ENCODE measurements around the gene IFIT1. TPM values are rescaled to one million over a fixed set of nuclear protein-coding genes. Genes with fewer than 3 reads are reported as not detected.

The IFIT1 gene
- total RNA-seq, 4 donors from 2014 or later = 1.9 to 7.1 (median 2.7) TPM

DNA sequence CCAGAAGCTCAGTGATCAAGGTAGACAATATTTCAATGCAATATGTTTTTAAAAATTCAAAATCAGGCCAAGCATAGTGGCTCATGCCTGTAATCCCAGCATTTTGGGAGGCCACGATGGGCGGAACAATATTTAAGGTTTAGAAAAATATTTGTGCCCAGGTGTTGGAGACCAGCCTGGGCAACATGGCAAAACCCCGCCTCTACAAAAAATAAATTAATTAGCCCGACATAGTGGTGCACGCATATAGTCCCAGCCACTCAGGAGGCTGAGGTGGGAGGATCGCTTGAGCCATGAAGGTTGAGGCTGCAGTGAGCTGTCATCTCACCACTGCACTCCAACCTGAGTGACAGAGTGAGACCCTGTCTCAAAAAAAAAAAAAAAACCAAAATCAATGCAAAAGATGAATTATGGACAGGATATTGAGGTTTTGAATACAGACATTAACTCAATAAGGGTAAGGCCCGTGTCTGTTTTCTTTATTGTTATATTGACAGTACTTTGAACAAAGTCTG lies 21.0 kb downstream of the IFIT1 start:
- DNase-seq (ENCODE audit: low spot score in 2 of 2) = no peak
- Histone ChIP-seq H3K36me3 (peaks cover 6% of the 10 kb centered on the region), H3K27ac (peak overlapping the region; percentile 90), H3K27me3 (no peaks in the 10 kb centered on the region), H3K4me1 (peaks cover 23% of the 10 kb centered on the region), H3K9me3 (no peaks in the 10 kb centered on the region), H3K4me3 (peak overlapping the region; percentile 75)
- WGBS = 86% methylated on average over 7 of the region's 7 CpGs
- TF ChIP-seq EP300 (IDR thresholded peaks at IDR 0.05) (no peak), POLR2A (IDR thresholded peaks at IDR 0.05) (no peak), POLR2AphosphoS5 (IDR thresholded peaks at IDR 0.05) (no peak)
- TF ChIP-seq, protein P1, sequence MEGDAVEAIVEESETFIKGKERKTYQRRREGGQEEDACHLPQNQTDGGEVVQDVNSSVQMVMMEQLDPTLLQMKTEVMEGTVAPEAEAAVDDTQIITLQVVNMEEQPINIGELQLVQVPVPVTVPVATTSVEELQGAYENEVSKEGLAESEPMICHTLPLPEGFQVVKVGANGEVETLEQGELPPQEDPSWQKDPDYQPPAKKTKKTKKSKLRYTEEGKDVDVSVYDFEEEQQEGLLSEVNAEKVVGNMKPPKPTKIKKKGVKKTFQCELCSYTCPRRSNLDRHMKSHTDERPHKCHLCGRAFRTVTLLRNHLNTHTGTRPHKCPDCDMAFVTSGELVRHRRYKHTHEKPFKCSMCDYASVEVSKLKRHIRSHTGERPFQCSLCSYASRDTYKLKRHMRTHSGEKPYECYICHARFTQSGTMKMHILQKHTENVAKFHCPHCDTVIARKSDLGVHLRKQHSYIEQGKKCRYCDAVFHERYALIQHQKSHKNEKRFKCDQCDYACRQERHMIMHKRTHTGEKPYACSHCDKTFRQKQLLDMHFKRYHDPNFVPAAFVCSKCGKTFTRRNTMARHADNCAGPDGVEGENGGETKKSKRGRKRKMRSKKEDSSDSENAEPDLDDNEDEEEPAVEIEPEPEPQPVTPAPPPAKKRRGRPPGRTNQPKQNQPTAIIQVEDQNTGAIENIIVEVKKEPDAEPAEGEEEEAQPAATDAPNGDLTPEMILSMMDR (IDR thresholded peaks at IDR 0.05) = no peak

DNA sequence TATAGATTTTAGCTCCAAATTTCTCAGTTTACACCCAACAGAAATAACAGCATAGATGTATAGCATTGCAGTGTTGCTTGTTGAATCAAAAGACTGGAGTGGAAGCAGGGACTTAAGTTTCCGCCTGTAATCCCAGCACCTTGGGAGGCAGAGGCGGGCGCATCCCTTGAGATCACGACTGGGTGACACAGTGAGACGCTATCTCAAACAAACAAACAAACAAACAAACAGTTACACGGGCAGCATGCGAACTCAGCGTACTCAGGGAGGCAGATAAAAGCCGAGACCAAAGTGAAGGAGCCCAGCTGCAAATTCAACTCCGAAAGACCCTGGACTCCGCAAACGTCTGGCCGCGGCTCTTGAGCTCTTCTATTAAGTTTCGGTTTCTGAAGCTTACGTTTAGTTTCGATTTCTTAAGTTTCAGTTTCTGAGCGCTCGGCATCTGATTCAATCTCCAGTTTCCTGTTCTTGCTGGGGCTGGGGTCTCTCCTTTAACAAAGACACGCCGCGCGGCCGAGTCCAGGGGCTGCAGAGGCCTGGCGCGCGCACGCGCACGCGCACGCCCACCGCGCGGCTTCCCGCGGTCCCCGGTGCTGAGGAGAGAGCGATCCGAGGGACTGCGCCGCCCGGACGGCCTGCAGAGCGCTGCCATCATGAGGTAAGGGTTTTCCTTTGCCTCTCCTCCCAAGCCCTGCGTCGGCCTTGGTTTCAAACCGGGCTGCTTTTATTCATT lies 21.9 kb downstream of the IFIT1 start, which contains the start of gene IFIT5:
Gene IFIT5, plus strand, starts transcription at position 423 of the 733 bp plus-strand sequence. Its CDS starts 231 bp downstream, at position 654.
- Histone ChIP-seq H3K27ac (peak within 1 kb of the TSS; percentile 90), H3K27me3 (no peaks in the 10 kb centered on the region), H3K9me3 (no peaks in the 10 kb centered on the region), H3K36me3 (peaks cover 6% of the 10 kb centered on the region), H3K4me1 (peaks cover 29% of the 10 kb centered on the region), H3K4me3 (peak within 1 kb of the TSS; percentile 75)
- WGBS = under 1% methylated on average over 48 of the region's 48 CpGs
- TF ChIP-seq, protein P1 (IDR thresholded peaks at IDR 0.05) = no peak
- TF ChIP-seq EP300 (IDR thresholded peaks at IDR 0.05) (no peak), POLR2AphosphoS5 (IDR thresholded peaks at IDR 0.05) (peak in 1 of 3 donors; percentile 7), POLR2A (IDR thresholded peaks at IDR 0.05) (peak in 1 of 2 donors; percentile 9)
- DNase-seq (ENCODE audit: low spot score in 2 of 2) = peak; percentile 79 to 87

DNA sequence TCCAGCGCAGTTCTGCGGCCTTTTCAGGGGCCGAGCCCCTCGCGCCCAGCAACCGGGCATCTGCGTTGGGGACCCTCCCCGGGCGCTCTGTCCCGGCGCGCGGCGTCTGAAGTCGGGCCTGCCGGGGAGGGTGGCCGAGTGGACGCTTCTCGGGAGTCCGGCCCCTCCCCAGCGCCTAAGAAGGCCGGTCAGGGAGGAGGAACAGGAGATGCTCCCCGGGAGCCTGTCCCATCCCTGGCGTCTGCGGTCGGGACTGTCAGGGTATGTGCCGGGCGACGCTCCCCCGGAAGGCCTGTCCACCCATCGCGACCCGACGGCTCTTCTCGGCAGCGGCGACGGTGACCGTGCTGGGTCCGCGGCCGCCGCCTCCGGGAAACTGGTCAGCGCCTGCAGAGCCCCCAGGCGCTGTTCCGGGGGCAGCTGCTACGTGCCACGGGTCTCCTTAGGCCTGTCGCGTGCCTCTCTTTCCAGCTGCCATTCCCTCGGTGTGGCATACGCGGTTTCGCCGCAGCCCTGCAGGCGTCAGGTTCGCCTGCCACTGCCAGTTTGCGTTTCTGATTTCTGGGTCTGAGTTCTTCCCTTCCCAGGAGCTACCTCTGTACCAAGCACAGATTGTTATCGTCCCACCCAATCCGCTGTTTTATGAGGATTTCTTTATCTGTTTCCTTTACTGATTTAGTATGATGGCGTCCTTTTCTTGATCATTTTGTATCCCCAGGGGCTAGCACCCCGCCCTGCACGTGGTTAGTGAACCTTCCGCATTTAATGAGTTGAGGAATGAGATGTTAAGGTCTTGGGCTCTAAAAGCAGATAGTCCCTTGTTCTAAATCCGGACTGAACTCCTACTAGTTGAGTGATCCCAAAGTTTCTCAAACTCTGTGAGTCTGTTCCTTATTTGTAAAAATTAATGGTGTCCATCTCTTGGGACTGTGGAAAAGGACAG lies 22.7 kb downstream of the IFIT1 start:
- Histone ChIP-seq H3K9me3 (no peaks in the 10 kb centered on the region), H3K36me3 (peaks cover 6% of the 10 kb centered on the region), H3K27ac (peak overlapping the region; percentile 90), H3K4me1 (peaks cover 34% of the 10 kb centered on the region), H3K27me3 (no peaks in the 10 kb centered on the region), H3K4me3 (peak overlapping the region; percentile 75)
- TF ChIP-seq POLR2A (IDR thresholded peaks at IDR 0.05) (no peak), EP300 (IDR thresholded peaks at IDR 0.05) (no peak), POLR2AphosphoS5 (IDR thresholded peaks at IDR 0.05) (no peak)
- TF ChIP-seq, protein P1 (IDR thresholded peaks at IDR 0.05) = no peak
- WGBS = 1% methylated on average over 60 of the region's 66 CpGs
- DNase-seq (ENCODE audit: low spot score in 2 of 2) = peak; percentile 71 to 85

DNA sequence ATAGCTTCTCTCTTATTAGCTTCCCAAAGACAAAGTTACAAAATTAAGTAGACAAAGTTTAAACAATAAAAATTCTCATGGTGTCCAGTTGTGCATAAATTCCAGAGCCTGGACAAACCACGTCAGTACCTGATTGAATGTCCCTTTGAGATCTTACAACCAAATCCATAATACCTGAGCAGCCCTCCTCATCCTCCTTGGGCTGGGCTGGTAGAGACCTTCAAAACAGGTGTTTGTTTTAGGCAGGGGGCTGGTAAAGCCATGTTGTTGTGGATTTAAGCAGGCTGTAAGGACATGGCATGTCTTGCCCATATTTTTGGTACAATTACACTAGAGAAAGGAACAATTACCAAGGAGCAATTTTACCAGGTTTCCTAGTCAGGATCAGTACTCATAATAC lies 24.0 kb downstream of the IFIT1 start:
- 96% methylated on average over 1 of the region's 1 CpG for WGBS
- TF ChIP-seq EP300 (IDR thresholded peaks at IDR 0.05) (no peak), POLR2AphosphoS5 (IDR thresholded peaks at IDR 0.05) (no peak), POLR2A (IDR thresholded peaks at IDR 0.05) (no peak)
- Histone ChIP-seq H3K27ac (no peak overlapping the region), H3K27me3 (no peaks in the 10 kb centered on the region), H3K4me3 (no peak overlapping the region), H3K36me3 (peaks cover 14% of the 10 kb centered on the region), H3K9me3 (no peaks in the 10 kb centered on the region), H3K4me1 (peaks cover 42% of the 10 kb centered on the region)
- DNase-seq (ENCODE audit: low spot score in 2 of 2) = no peak

DNA sequence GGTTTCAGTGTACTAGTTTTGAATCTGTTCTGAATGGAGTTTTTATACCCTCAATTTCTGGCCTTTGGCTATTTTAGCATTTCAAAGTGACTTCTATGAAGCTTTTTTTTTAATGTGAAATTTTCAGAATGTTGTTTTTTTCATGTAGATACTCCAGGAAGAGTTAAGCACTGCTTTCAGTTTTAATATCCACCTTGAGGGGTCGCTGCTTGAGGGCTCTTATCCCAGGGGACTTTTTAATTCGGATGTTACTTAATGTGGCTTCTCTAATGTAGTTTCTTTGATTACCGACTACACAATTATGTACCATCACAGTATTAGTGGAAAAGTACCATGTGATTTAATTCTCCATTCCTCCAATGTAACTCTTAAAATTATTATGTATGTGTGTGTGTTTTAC lies 27.1 kb downstream of the IFIT1 start:
- 61% methylated on average over 3 of the region's 3 CpGs for WGBS
- Histone ChIP-seq H3K9me3 (no peaks in the 10 kb centered on the region), H3K4me1 (peaks cover 38% of the 10 kb centered on the region), H3K27ac (no peak overlapping the region), H3K4me3 (no peak overlapping the region), H3K36me3 (peaks cover 17% of the 10 kb centered on the region), H3K27me3 (no peaks in the 10 kb centered on the region)
- TF ChIP-seq, protein P1 (IDR thresholded peaks at IDR 0.05) = peak in 1 of 2 donors; percentile 11
- no peak for TF ChIP-seq EP300 (IDR thresholded peaks at IDR 0.05)
- TF ChIP-seq POLR2AphosphoS5 (IDR thresholded peaks at IDR 0.05) = no peak
- no peak for DNase-seq (ENCODE audit: low spot score in 2 of 2)

Data from suprapubic skin (tissue), 4 donors.